HG03457 (cell line): Measurements from ENCODE around the gene DLX1.

Source experiments
- ATAC-seq: cut with Tn5 transposase; IDR thresholded peaks from one replicate; pipeline ENCODE4 v1.9.1; 2021; ENCODE audit warnings: moderate number of reproducible peaks; ENCODE audit not compliant: unreplicated experiment

DLX1 gene

GRCh38 chr2:172086241-172087206, 1.2 kb downstream of the DLX1 start:
- ATAC-seq: no peak

- no peak for ATAC-seq
These were observed 2.0 kb downstream of the DLX1 start for GRCh38 chr2:172087207-172087779.

- no peak for ATAC-seq
These were observed 2.5 kb downstream of the DLX1 start for GRCh38 chr2:172087780-172088244.

GRCh38 chr2:172088245-172089004, 3.1 kb downstream of the DLX1 start:
- ATAC-seq: no peak

- no peak for ATAC-seq
These were observed 3.7 kb downstream of the DLX1 start for GRCh38 chr2:172089005-172089504.

- ATAC-seq: no peak
These were observed 4.3 kb downstream of the DLX1 start for GRCh38 chr2:172089633-172090032.

GRCh38 chr2:172090044-172090961, 5.0 kb downstream of the DLX1 start:
- no peak for ATAC-seq

GRCh38 chr2:172091000-172091641, 5.8 kb downstream of the DLX1 start:
- no peak for ATAC-seq

- no peak for ATAC-seq
These were observed 6.7 kb downstream of the DLX1 start for GRCh38 chr2:172091761-172092566.

GRCh38 chr2:172092716-172093415, 7.6 kb downstream of the DLX1 start:
- no peak for ATAC-seq

GRCh38 chr2:172093416-172094293, 8.3 kb downstream of the DLX1 start:
- no peak for ATAC-seq

GRCh38 chr2:172094294-172095145, 9.2 kb downstream of the DLX1 start:
- no peak for ATAC-seq

- ATAC-seq: no peak
These were observed 10.0 kb downstream of the DLX1 start for GRCh38 chr2:172095146-172095904.

- ATAC-seq: no peak
These were observed 10.8 kb downstream of the DLX1 start for GRCh38 chr2:172095905-172096625.
